ENCODE results near the gene DOCK1.

DOCK1 gene

DNA sequence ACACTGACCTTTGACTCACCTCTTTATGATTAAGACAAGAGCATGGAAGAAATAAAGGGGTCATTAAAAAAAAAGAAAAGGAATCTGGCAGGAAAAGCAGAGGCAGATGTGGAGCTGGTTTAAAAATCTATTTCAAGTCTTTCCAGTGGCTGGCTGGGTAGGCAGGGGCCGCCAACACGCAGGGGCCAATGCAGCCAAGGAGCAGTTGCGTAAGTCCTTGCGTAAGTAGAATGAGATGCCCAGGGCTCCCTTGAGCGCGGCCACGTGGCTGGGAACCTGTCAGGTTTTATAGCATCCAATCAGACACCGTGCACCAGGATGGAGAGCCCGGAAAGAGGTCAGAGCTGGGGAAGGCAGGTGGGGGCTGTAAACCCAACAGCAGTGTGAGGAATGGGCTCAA, 414.9 kb downstream of the DOCK1 start:
- TF ChIP-seq, protein P1, sequence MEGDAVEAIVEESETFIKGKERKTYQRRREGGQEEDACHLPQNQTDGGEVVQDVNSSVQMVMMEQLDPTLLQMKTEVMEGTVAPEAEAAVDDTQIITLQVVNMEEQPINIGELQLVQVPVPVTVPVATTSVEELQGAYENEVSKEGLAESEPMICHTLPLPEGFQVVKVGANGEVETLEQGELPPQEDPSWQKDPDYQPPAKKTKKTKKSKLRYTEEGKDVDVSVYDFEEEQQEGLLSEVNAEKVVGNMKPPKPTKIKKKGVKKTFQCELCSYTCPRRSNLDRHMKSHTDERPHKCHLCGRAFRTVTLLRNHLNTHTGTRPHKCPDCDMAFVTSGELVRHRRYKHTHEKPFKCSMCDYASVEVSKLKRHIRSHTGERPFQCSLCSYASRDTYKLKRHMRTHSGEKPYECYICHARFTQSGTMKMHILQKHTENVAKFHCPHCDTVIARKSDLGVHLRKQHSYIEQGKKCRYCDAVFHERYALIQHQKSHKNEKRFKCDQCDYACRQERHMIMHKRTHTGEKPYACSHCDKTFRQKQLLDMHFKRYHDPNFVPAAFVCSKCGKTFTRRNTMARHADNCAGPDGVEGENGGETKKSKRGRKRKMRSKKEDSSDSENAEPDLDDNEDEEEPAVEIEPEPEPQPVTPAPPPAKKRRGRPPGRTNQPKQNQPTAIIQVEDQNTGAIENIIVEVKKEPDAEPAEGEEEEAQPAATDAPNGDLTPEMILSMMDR (IDR thresholded peaks at IDR 0.05) = no peak
- TF ChIP-seq ZFX (IDR thresholded peaks at IDR 0.05; ENCODE audit: borderline replicate concordance) = no peak

DNA sequence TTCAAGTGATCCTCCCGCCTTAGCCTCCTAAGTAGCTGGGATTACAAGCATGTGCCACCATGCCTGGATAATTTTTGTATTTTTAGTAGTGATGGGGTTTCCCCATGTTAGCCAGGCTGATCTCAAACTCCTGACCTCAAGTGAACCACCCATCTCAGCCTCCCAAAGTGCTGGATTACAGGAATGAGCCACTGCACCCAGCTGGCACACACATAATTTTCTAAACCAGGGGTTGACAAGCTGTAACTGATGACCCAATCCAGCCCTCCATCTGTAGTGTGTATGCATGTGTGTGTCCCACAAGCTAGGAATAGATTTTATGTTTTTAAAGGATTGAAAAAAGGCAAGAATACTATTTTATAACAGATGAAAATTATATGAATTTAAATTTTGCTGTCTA, 417.1 kb downstream of the DOCK1 start:
- TF ChIP-seq, protein P1 (IDR thresholded peaks at IDR 0.05) = no peak
- no peak for TF ChIP-seq ZFX (IDR thresholded peaks at IDR 0.05; ENCODE audit: borderline replicate concordance)
- no peak overlapping the region for H3K27ac ChIP-seq

More for the DNA sequence above, 414.9 kb downstream of the DOCK1 start:
- no peak overlapping the region for H3K27ac ChIP-seq

DNA sequence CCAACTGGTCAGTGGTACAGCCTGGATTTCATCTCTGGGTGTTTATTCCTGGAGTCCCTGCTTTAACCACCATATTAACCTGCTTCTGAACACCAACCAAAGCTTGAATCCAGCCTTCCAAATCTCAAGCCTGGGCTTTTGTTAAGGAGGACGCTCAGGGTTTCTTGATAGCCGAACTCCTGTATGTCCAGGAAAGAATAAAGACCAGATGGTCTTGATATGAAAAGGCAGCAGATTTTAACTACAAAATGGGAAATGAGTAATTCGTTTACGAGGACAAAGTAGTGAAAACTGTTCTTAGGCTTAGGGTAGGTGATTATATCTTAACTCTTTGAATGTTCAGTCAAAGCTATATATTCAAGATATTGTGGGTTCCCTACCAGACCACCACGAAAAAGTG, 420.3 kb downstream of the DOCK1 start:
- no peak for TF ChIP-seq ZFX (IDR thresholded peaks at IDR 0.05; ENCODE audit: borderline replicate concordance)
- TF ChIP-seq, protein P1 (IDR thresholded peaks at IDR 0.05) = no peak
- H3K27ac ChIP-seq = no peak overlapping the region

DNA sequence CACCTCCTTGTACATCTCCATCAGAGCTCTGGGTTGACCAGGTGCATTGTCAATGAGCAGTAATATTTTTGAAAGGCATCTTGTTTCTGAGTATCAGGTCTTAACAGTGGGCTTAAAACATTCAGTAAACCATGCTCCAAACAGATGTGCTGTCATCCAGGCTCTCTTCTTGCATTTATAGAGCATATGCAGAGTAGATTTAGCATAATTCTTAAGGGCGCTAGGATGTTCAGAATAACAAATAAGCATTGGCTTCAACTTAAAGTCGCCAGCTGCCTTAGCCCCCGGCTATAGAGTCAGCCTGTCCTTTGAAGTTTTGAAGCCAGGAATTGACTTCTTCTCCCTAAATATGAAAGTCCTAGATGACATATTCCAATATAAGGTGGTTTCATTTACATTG, 421.7 kb downstream of the DOCK1 start:
- no peak for TF ChIP-seq ZFX (IDR thresholded peaks at IDR 0.05; ENCODE audit: borderline replicate concordance)
- TF ChIP-seq, protein P1 (IDR thresholded peaks at IDR 0.05) = no peak
- no peak overlapping the region for H3K27ac ChIP-seq

DNA sequence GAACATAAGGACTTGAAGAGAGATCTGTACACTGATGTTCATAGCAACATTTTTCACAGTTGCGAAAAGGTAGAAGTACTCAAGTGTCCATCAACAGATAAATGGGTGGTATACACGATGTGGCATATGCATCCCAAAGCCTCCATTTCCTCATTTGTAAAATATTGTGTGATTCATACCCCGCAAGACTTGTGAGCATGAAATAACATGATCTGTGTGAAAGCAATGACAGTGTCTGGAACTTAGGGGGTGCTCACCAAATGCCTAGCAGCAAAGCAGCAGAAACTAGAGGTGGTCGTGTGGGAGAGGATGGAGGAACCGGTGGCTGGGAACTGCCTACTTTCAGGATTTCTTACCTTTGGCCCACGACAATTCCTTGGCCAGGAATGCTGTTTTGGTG, 426.5 kb downstream of the DOCK1 start:
- TF ChIP-seq, protein P1 (IDR thresholded peaks at IDR 0.05) = no peak
- TF ChIP-seq ZFX (IDR thresholded peaks at IDR 0.05; ENCODE audit: borderline replicate concordance) = no peak

DNA sequence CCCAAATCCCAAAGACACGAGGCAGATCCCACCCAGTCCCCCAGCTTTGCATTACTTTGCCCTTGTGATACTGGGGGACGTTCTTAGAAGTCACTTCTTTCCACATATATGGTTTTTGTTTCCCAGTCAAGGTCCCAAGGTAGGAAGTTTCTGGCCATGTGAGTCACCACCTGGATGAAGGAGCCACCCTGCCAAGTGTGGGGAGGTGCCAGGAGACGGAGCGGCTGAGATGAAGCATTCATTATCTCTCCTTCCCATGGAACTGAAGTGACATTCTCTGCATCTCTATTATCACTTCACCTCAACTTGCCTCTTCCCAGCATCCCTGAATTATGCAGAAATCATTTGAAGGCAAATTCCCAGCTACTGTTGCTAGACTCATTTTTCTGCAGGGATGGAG, 427.4 kb downstream of the DOCK1 start:
- H3K27ac ChIP-seq = no peak overlapping the region
- TF ChIP-seq ZFX (IDR thresholded peaks at IDR 0.05; ENCODE audit: borderline replicate concordance) = no peak
- TF ChIP-seq, protein P1 (IDR thresholded peaks at IDR 0.05) = no peak

More for the DNA sequence above, 426.5 kb downstream of the DOCK1 start:
- no peak overlapping the region for H3K27ac ChIP-seq

DNA sequence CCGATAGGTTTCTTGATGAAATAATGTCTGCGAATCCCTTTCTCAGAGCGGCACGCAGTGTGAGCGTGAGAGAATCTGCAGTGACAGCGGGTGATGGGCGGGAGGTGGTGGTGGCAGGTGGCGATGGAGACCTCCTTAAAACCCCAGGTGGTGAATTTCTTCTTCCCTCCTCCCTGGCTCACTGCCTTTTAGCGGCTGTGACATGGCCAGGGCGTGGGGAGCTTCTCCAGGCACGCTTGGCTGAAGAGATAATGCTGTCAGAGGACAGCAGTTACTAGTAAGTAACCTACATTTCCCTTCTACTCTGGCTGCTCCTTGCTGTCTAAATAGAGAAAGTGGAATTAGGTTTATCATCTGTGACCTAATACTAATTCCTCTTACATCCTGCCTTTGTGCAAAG, 432.6 kb downstream of the DOCK1 start:
- TF ChIP-seq, protein P1 (IDR thresholded peaks at IDR 0.05) = no peak
- no peak for TF ChIP-seq ZFX (IDR thresholded peaks at IDR 0.05; ENCODE audit: borderline replicate concordance)

More for the DNA sequence above, 432.6 kb downstream of the DOCK1 start:
- no peak overlapping the region for H3K27ac ChIP-seq

All from 22Rv1 (cell line).